Astrocyte of the cerebellum (primary cell): ENCODE results near the gene TNS4.

Experiments
- DNase-seq: peaks from one replicate; pipeline ENCODE4 v3.0.0-alpha.2; 2011; ENCODE audit warnings: low read depth
- H3K4me3 ChIP-seq: 2 replicates; pipeline ENCODE4 v1.5.1; 2011; ENCODE audit warnings: mild to moderate bottlenecking, low read depth, low read length, moderate library complexity
- in situ Hi-C: cut with HindIII; loops from 2 replicates; pipeline ENCODE4 v1.10.0; 2017; ENCODE audit warnings: low sequenced_read_pairs
- TF ChIP-seq, protein P1 (sequence below): IDR thresholded peaks from 2 replicates; pipeline ENCODE4 v1.5.1; 2012; ENCODE audit warnings: low read length, low read depth, moderate library complexity, mild to moderate bottlenecking; ENCODE audit errors: missing control alignments

The TNS4 gene

DNA sequence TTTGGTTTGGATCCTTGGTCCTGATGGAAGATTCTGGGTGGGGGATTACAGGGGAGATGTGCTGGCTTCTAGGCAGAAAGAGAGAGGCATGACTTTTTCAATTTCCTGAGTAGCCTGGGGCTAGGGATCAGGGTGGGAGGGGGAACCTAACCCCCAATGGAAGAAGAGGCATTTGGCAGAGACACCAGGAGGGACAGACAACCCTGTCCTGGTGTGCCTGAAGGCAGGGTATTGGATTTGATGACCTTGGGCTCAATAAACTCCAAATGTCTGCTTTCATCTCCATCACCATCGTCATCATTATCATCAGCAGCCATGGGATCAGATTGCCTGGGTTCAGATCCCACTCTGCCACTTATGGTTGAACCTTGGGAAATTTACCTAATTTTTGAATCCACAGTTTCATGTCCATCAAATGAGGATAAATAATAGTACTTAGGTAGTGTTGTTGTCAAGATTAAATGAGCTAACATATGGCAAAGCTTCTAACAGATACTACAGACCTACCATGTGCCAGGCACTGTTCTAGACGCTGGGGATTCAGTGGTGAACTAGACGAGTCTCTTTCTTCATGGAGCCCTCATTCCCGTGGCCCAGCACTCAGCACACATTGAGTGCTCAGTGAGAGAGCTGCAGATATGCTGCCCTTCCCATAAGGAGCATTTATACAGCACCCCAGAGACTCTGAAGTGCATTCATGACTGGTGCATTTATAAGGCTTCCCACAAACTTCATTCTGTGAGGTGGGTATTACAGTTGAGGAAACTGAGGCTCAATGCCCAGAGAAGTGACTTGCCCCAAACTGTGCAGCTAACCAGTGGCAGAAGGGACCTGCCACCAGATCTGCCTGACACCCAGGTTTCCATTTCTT, 31.4 kb downstream of the TNS4 start:
- no peak for DNase-seq
- H3K4me3 ChIP-seq: no peak overlapping the region
- in situ Hi-C loops: no loop called here
- TF ChIP-seq, protein P1, sequence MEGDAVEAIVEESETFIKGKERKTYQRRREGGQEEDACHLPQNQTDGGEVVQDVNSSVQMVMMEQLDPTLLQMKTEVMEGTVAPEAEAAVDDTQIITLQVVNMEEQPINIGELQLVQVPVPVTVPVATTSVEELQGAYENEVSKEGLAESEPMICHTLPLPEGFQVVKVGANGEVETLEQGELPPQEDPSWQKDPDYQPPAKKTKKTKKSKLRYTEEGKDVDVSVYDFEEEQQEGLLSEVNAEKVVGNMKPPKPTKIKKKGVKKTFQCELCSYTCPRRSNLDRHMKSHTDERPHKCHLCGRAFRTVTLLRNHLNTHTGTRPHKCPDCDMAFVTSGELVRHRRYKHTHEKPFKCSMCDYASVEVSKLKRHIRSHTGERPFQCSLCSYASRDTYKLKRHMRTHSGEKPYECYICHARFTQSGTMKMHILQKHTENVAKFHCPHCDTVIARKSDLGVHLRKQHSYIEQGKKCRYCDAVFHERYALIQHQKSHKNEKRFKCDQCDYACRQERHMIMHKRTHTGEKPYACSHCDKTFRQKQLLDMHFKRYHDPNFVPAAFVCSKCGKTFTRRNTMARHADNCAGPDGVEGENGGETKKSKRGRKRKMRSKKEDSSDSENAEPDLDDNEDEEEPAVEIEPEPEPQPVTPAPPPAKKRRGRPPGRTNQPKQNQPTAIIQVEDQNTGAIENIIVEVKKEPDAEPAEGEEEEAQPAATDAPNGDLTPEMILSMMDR: no peak

GRCh38 chr17:40468560-40468959, 32.9 kb downstream of the TNS4 start:
- no peak overlapping the region for H3K4me3 ChIP-seq
- DNase-seq: no peak
- in situ Hi-C loops: no loop called here
- TF ChIP-seq, protein P1: no peak

- DNase-seq: no peak
- TF ChIP-seq, protein P1: no peak
- in situ Hi-C loops: no loop called here
- H3K4me3 ChIP-seq: no peak overlapping the region
Observed at GRCh38 chr17:40467281-40467867, 34.0 kb downstream of the TNS4 start.

- DNase-seq: no peak
- in situ Hi-C loops: no loop called here
- no peak overlapping the region for H3K4me3 ChIP-seq
- TF ChIP-seq, protein P1: no peak
Observed at GRCh38 chr17:40466298-40466971, 35.0 kb downstream of the TNS4 start.

- no peak for DNase-seq
Observed at GRCh38 chr17:40464392-40464855, 37.0 kb downstream of the TNS4 start.

GRCh38 chr17:40463122-40463550, 38.3 kb downstream of the TNS4 start:
- no peak for DNase-seq
- TF ChIP-seq, protein P1: no peak
- H3K4me3 ChIP-seq: no peak overlapping the region
- in situ Hi-C loops: loop anchor here (5.0 kb wide), 1 partner anchor 69 kb away; no protein-coding TSS in a partner anchor

More at GRCh38 chr17:40464392-40464855, 37.0 kb downstream of the TNS4 start:
- H3K4me3 ChIP-seq: no peak overlapping the region
- in situ Hi-C loops: loop anchor here (5.0 kb wide), 1 partner anchor 68 kb away; no protein-coding TSS in a partner anchor
- TF ChIP-seq, protein P1: no peak
